IPS DF 19.7 (cell line): ENCODE measurements around the gene BMP6.
"Not testable (repeated sequence)": the region's sequence is repeated elsewhere in the genome, so short reads cannot be mapped to it uniquely, and the experiment has no call there.

ENCODE experiments used
- DNase-seq: peaks from one replicate; pipeline ENCODE4 v3.0.0-alpha.2; 2013; ENCODE audit warnings: low read depth, low spot score

Gene BMP6

GRCh38 chr6:7882505-7883257 is 156.8 kb downstream of the BMP6 start:
- no peak for DNase-seq

GRCh38 chr6:7883381-7883780 is 157.5 kb downstream of the BMP6 start:
- DNase-seq = no peak

GRCh38 chr6:7886132-7886531 is 160.2 kb downstream of the BMP6 start:
- no peak for DNase-seq

- DNase-seq = no peak
These were observed 161.5 kb downstream of the BMP6 start for GRCh38 chr6:7887278-7887991.

GRCh38 chr6:7888587-7889357 is 162.9 kb downstream of the BMP6 start:
- no peak for DNase-seq

GRCh38 chr6:7891078-7891872 is 165.4 kb downstream of the BMP6 start:
- no peak for DNase-seq

- DNase-seq = not testable (repeated sequence)
These were observed 166.5 kb downstream of the BMP6 start for GRCh38 chr6:7892367-7892766.

- DNase-seq = no peak
These were observed 167.4 kb downstream of the BMP6 start for GRCh38 chr6:7893342-7893741.

GRCh38 chr6:7894262-7895124 is 168.6 kb downstream of the BMP6 start:
- DNase-seq = no peak

- DNase-seq = no peak
These were observed 169.2 kb downstream of the BMP6 start for GRCh38 chr6:7895125-7895423.

- DNase-seq = no peak
These were observed 170.6 kb downstream of the BMP6 start for GRCh38 chr6:7896465-7896987.

- DNase-seq = no peak
These were observed 171.7 kb downstream of the BMP6 start for GRCh38 chr6:7897461-7898192.

GRCh38 chr6:7898193-7898586 is 172.3 kb downstream of the BMP6 start:
- DNase-seq = not testable (repeated sequence)

- no peak for DNase-seq
These were observed 173.4 kb downstream of the BMP6 start for GRCh38 chr6:7899101-7899888.

- no peak for DNase-seq
These were observed 174.0 kb downstream of the BMP6 start for GRCh38 chr6:7899889-7900213.

GRCh38 chr6:7900621-7901020 is 174.7 kb downstream of the BMP6 start:
- no peak for DNase-seq

- no peak for DNase-seq
These were observed 175.2 kb downstream of the BMP6 start for GRCh38 chr6:7901056-7901455.

- no peak for DNase-seq
These were observed 175.9 kb downstream of the BMP6 start for GRCh38 chr6:7901780-7902179.

- DNase-seq = no peak
These were observed 176.3 kb downstream of the BMP6 start for GRCh38 chr6:7902221-7902620.
